COLO668 (cell line): ENCODE results near the gene POLR1B.
"Not testable (repeated sequence)": the region's sequence is repeated elsewhere in the genome, so short reads cannot be mapped to it uniquely, and the experiment has no call there.

Source experiments
- DNase-seq: peaks from one replicate; lab custom pipeline; 2025; ENCODE audit not compliant: unreplicated experiment; lab: John Stamatoyannopoulos, UW

Gene POLR1B

DNA sequence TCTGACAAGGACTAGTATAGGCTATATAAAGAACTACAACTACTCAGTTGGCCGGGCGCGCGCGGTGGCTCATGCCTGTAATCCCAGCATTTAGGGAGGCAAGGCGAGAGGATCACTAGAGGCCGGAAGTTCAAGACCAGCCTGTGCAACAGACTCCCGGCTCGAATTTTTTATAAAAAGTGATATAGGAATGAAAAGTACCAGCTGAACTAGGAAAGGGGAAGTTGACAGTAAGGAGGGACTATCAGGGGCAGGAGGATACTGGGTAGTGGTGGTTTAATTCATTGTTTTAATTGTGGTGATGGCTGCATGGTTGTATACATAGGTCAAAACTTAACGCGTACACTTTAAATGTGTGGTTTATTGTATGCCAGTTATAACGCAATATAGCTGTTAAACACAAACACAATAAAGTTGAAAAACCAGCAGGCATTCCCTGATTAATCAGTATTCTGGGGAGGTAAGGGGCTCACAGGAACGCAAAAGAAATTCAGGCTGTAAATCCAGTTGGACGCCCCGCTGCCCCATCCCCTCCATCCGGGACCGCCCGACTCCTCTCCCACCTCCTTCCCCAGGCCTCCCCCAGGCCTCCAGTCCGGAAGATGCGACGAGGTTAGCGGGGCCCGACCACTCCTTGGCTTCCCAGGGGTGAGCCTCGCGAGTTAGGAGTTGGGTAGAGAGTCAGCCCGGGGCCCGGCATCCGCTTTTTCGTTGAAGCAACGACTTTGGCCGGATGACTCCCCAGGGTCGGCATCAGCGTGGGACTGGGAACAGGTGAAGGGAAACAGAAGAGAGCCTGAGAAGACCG is 746 bp upstream of the POLR1B start:
- peak; percentile 80 for DNase-seq

DNA sequence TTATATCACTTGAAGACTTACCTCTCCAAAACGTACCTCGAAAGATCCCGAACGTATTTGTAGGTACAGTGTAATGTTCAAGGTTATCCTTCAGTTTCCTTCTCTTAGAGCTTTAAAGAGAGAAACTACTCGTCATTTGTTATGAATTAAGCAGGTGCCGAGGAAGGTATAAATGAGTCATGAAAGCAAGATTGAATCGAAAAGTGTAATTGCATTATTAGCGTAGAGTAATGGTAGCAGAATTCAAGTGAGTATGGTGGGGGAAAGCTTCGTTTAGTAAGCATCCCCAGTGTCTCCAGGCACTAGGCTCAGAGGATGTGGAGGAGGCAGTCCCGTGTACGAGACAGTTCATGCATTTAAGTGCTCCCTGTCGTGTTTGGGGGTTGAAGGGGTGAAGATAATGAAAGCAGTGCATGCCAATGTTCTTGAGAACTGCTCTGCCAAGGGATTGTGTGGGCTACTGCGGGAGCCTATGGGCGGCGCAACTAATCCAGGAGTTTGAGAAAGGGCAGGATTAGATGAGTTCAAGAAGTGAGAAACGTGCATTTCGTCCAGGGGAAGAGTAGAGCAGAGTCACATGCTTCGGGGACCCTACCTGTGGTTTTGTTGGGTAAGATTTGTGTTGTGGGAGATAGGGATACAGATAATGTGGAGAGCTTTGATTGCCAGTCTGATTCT is 858 bp downstream of the POLR1B start:
- DNase-seq = peak; percentile 8

DNA sequence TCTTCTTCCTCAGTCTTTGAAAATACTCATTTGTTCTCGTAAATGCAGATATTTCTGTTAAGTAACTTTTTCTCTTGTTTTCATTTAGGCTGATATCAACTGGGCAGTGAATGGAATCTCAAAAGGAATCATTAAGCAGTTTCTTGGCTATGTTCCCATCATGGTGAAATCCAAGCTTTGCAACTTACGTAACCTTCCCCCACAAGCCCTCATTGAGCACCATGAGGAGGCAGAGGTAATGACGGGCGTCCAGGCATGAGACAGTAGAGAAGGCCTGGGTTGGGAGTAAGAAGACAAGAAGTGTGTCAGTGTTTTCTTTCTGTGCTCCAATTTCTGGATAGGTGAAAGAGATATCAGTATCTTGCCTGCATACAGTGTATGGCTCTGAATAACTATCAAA is 5.1 kb downstream of the POLR1B start:
- DNase-seq = no peak

DNA sequence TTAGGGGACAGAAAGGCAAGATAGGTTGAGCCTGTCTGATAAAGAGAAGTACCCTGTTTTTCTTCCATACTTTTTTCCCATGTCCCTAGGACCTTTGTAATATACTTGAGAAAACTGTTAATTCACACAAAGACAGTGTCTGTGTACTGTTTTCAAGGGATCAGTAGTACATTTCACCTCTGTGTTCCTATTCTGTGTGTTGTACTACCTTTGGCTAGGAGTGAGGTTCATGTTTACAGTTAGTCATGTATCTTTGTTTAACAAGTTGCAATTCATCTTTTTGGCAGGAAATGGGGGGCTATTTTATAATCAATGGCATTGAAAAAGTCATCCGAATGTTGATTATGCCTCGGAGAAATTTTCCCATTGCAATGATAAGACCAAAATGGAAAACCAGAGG is 6.7 kb downstream of the POLR1B start:
- no peak for DNase-seq

DNA sequence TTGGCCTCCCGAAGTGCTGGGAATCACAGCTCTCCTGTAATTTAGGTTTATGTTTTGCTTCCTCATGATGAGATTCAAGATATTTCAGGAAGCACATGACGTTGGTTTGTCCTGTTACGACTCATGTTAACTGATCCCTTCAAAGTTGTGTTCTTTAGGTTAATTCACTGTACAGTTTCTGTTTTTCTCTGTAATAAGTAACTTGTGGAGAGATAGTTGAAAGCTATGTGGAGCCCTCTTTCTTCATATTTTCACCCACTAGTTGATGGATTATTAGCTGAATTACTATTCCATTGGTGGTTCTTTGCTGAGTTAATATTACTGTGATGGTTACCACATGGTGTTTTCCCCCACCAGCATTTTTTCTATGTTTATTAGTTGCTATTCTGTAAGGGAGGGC is 23.8 kb downstream of the POLR1B start:
- no peak for DNase-seq

DNA sequence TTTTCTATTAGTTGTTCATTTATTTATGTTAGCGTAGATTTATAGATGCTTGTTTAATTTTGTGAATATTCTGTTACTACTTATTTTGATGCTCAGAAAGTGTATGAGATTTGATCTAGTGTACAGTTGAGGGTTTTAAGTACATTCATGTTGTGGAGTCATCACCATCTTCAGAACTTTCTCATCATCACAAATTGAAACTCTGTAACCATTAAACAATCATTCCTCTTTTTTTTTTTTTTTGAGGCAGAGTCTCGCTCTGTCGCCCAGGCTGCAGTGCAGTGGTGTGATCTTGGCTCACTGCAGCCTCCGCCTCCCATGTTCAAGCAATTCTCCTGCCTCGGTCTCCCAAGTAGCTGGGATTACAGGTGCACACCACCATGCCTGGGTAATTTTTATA is 24.2 kb downstream of the POLR1B start:
- not testable (repeated sequence) for DNase-seq

DNA sequence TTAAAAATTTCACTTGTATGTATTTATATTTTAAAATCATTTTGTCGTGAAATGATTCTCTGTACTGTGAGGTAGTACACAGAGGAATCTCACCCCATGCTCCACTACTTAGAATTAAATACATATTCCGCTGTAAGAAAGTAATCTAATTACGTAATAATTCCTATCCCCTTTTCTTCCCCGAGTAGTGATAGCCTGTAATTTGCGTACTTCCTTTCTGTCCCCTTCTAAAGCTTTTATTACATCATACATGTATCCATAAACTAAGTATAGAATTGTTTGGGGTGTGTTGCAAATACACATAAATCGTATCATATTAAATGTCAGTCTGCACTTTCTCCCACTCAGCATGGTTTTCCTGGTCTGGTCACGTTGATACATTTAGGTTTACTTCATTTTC is 29.7 kb downstream of the POLR1B start:
- DNase-seq = no peak

DNA sequence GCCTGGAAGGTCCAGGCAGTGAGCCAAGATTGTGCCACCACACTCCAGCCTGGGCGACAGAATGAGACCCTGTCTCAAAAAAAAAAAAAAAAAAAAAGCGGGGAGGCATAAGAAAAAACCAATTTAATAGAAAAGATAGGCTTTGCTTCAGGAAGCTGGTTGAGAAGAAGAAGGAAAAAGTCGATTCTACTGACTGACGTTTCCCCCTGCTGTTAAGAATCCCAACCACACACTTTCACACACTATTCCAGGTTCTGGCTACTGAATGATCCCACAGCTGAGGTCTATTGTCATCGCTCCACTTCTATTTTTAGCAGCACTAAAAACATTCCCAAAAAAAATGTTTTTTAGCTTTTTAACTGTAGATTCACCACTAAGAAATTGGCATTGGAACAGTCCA is 35.5 kb downstream of the POLR1B start:
- DNase-seq = no peak

DNA sequence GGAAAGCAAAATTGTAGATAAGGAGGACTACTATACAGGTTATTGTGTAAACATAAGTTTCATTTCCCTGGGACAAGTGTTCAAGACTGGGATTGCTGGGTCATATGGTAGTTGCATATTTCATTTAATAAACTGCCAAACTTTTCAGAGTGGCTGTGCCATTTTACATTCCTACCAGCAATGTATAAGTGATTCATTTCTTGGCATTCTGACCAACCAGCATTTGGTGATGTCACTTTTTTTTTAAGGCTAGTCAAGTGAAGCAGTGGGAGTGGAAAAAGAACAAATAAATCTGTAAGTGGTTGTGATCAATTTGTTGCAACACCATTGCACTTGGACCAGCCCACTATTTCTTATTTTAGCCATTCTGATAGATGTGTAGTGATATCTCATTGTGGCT is 37.0 kb downstream of the POLR1B start:
- no peak for DNase-seq

DNA sequence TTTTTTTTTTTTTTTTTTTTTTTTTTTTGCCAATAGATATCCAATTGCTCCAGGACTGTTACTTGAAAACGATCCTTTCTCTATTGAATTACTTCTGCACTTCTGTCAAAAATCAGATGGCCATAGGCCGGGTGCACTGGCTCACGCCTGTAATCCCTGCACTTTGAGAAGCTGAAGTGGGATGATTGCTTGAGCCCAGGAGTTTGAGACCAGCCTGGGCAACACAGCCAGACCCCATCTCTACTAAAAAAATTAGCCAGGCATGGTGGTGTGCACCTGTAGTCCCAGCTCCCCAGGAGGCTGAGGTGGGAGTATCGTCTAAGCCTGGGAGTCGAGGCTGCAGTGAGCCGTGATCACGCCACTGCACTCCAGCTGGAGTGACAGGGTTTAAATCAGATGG is 37.8 kb downstream of the POLR1B start:
- no peak for DNase-seq

DNA sequence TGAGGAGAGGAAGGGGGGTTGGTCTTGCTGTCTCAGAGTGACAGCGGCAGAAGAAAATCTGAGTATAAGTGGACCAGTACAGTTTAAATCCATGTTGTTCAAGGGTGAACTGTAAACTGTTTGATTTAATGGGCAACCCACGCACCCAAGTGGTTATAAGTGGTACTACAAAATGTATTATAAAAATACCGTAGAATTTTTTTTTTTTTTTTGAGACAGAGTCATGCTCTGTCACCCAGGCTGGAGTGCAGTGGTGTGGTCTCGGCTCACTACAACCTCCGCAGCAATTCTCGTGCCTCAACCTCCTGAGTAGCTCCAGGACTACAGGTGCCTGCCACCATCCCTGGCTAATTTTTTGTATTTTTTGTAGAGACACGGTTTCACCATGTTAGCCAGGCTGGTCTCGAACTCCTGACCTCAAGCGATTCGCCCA is 40.1 kb downstream of the POLR1B start:
- DNase-seq = no peak

DNA sequence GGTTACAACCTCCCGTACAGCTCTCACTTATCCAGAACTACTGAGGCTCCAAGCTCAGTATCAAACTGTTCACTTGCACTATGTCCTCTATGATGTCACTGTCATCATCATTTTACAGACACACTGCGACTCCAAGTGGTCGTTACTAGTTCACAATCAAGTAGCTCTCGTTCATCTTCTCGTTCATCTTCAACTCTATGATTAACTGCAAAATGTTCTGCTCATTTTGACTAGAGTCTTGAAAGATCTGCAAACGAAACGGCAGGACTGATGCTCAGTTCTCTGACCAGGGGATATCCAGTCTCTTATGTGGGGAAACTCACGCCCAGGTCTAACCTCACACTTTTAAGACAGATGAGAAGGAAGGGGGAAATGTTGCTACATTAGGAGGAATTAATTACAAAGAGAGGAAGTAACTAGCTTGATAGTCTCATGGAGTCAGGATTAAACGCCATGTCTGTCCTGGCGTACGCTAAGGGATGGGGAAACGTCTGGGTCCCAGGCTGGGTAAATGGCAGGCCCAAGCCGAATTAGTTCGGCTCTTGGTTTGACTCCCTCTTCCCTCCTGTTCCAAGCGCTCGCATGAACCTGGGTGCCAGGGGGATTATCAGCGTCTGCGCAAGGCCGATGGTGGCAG is 41.4 kb downstream of the POLR1B start:
- no peak for DNase-seq

DNA sequence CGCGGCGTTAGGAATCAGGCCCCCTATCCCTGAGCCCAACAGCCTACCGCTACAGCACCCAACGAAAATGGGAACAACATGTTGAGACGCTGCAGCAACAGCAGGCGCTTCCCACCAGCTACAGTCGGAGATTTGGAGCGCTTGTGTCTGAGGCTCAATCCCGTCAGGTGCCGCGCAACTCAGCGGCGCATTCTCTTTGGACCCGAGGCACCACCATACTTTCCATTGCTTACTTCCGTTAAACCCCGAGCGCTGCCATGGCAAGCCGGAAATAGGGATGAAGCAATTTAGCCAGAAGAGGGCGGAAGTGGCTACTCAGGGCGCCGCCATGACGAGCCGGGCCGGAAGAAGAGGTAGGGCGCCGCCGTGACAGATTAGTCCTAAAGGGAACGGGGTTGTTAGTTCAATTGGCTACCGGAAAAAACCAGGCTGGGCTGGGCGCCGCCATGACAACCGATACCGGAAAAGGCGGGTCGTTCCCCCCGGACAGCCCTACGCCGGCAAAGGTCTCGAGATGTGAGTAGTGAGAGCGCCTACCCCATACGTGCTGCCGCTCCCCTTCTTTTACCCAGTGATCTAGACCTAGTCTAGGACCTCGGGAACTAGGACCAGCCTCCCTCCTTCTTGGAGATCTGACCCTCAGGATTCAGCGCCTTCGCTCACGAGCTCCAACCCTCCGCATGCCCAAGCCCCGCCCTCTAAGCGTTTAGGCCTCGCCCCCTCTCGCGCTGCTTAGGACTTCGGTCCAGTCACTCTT is 42.0 kb downstream of the POLR1B start, which contains the start of gene CHCHD5:
Gene CHCHD5, plus strand, starts transcription at position 476 of the 757 bp plus-strand sequence. Its CDS starts 39 bp downstream, at position 515.
- peak; percentile 95 for DNase-seq

DNA sequence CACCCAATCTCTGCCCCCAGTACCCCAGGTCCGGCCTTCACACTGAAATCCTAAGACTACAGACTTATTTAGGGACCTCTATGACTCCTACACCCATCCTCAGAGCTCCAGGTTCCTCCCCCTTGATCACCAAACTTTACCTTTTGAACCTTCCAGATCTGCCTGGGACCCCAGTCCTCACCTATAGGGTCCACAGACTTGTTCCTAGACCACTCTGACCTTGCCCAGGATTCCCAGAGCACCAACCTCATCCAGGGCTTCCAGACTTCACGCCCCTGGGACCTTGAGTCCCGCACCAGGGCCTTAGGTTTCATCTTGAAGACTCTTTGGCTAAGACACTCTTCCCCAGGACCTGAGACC is 42.6 kb downstream of the POLR1B start:
- no peak for DNase-seq

DNA sequence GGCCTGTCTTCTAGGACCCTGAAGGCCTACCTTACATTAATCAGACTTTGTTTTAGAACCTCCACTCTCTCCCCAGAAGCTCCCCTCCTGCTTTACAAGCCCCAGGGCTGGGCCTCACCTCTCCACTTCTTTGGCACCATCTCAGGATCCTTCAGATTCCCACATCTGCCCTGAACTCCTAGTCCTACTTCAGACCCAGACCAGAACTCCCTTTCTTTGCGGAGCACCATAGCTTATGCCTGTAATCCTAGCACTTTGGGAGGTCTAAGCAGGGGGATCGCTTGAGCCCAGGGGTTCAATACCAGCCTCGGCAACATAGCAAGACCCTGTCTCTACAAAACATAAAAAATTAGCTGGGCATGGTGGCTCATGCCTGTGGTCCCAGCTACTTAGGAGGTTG is 43.1 kb downstream of the POLR1B start:
- DNase-seq = no peak

DNA sequence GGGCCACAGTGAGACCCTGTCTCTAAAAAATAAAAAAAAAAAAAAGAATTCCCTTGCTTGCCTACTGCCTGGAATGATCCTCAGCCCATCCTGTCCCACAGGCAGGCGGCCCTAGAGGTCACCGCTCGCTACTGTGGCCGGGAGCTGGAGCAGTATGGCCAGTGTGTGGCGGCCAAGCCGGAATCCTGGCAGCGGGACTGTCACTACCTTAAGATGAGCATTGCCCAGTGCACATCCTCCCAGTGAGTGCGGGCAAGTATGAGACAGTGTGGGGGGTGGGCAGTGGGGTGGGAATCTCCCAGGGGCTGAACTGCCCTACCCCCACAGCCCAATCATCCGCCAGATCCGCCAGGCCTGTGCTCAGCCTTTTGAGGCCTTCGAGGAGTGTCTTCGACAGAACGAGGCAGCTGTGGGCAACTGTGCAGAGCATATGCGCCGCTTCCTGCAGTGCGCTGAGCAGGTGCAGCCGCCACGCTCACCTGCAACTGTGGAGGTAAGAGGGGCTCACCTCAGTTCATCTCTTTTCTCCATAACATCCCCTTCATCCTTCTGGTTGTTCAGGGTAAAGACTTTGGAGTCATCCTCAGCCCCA is 43.7 kb downstream of the POLR1B start:
- DNase-seq = no peak

DNA sequence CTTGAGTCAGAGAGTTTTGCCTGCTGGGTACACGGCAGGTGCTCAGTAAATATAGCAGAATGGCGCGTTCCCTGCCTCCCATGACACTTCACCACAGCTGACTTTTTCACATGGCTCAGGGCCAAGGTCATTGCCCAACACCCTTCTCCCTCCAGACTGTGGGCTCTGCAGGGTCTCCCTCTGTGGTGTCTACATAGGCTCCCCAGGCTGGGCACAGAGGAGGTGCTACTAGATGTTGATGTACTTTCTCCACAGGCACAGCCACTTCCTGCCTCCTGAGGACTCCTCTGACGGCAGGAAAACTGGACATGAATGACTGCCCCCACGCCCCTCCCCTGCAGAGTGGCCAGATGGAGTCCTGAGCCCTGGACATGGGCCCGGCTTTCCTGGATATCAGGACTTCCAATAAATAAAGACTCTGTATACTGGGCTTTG is 46.4 kb downstream of the POLR1B start:
- peak; percentile 43 for DNase-seq

DNA sequence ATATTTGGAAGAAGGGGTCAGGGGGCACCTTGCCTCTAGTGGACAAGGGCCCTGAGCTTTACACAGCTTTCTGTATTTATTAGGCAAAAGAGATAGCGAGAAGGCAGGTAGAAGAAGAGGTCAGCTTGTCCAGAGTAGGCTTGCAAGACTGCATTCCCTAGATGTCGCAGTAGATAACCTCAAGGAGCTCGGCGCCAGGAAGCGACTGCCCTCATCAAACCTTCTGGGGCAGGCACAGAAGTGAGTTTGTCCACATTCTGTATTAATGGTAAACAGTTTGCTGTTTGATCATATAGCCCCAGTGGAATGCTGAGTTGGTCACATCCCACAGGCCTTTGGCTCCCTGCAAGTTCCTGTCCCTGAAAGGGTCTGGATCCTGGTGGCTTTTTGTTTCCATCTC is 49.1 kb downstream of the POLR1B start:
- no peak for DNase-seq

DNA sequence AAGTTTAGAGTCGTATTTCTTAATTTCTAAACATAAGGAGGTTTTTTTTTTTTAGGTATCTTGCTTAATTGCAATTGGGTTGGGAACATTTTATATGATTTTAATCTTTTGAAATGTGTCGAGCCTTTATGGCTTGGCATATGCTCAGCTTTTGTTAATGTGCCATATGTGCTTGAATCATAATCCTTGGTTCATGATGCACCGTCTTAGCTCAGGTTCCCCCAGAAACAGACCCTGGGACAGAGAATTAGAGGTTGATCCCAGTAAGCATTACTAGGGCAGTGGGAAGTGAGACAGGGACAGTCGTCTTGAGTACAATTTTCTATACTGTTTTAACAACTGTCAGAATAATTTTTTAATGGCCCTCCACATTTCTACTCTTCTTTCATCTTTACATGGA is 51.5 kb downstream of the POLR1B start:
- DNase-seq = no peak

DNA sequence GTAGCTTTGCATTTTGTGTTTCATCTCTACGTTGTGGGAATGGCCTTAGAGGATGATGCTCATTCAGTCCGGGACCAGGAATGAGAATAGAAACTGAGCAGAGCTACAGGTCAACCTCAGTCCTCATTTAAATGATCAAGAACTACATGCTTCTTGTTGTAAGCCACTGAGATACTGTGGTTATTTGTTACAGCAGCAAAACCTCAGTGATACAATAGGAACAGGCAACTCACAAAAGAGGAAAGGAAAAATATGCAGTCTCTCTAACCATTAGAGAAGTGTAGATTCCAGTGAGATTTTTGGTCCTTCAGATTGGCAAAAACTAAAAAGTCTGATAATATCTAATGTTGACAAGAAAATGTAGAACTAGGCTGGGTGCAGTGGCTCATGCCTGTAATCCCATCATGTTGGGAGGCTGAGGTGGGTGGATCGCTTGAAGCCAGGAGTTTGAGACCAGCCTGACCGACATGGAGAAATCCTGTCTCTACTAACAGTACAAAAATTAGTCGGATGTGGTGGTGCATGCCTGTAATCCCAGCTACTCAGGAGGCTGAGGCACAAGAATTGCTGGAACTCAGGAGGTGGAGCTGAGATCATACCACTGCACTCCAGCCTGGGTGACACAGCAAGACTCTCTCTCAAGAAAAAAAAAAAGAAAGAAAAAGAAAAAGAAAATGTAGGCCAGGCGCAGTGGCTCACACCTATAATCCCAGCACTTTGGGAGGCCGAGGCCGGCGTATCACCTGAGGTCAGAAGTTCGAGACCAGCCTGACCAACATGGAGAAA is 55.5 kb downstream of the POLR1B start:
- no peak for DNase-seq
